ENCODE data around the gene RPL29. TPM values are rescaled to one million over a fixed set of nuclear protein-coding genes. Genes with fewer than 3 reads are reported as not detected.
A peak's percentile ranks its signal among the peaks of the same experiment; 100 is the strongest.

RPL29 gene
- total and polyA plus RNA-seq, 2 of the 13 experiments (the other 11 are each of a cell fraction or from before 2014, with no cell fraction given), result 1,348 to 2,263 TPM

DNA sequence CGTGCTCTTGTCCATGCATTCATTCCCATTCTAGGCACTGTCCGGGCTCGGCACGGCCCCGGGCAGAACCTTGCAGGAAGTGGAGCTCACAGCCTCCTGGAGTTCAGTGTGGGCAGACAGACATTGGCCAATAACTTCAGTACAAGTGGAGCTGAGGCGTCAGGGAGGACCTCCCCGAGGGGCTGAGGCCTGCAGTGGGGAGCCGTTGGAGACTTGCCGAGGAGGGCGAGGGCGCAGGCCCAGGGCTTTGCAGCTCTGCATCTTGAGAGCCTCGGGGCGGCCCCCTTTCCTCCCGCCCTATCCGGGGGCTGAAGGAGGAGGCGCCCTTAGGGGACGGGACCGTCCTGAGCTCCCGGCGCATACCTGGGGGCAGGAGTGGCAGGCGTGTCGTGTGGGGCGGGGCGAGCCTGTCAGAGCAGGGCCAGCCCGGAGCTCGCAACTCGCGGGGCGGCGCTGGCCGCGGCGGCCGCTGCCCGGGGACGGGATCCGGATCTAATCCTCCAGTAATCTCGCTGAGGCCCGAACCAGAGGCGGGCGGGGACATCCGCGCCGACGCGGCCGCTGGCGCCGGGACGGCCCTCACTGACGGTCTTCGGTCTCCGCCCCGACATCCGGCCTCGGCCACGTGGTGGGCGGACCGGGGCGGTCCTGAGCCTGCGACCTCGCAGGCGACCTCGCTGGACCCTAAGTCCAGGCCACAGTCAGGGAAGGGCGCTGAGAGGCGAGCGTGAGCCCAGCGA lies 12.7 kb downstream of the RPL29 start, which contains the start of gene ACY1 (continued):
- TF ChIP-seq, protein P1, sequence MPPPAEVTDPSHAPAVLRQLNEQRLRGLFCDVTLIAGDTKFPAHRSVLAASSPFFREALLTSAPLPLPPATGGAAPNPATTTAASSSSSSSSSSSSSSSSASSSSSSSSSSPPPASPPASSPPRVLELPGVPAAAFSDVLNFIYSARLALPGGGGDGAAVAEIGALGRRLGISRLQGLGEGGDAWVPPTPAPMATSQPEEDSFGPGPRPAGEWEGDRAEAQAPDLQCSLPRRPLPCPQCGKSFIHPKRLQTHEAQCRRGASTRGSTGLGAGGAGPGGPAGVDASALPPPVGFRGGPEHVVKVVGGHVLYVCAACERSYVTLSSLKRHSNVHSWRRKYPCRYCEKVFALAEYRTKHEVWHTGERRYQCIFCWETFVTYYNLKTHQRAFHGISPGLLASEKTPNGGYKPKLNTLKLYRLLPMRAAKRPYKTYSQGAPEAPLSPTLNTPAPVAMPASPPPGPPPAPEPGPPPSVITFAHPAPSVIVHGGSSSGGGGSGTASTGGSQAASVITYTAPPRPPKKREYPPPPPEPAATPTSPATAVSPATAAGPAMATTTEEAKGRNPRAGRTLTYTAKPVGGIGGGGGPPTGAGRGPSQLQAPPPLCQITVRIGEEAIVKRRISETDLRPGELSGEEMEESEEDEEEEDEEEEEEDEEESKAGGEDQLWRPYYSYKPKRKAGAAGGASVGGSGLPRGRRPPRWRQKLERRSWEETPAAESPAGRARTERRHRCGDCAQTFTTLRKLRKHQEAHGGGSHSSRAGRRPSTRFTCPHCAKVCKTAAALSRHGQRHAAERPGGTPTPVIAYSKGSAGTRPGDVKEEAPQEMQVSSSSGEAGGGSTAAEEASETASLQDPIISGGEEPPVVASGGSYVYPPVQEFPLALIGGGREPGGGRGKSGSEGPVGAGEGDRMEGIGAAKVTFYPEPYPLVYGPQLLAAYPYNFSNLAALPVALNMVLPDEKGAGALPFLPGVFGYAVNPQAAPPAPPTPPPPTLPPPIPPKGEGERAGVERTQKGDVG (CRISPR knock-in tag; IDR thresholded peaks at IDR 0.05; ENCODE audit: borderline replicate concordance), result peak; percentile 86; the same call in 1 of the 2 replicates
- TF ChIP-seq, protein P2, sequence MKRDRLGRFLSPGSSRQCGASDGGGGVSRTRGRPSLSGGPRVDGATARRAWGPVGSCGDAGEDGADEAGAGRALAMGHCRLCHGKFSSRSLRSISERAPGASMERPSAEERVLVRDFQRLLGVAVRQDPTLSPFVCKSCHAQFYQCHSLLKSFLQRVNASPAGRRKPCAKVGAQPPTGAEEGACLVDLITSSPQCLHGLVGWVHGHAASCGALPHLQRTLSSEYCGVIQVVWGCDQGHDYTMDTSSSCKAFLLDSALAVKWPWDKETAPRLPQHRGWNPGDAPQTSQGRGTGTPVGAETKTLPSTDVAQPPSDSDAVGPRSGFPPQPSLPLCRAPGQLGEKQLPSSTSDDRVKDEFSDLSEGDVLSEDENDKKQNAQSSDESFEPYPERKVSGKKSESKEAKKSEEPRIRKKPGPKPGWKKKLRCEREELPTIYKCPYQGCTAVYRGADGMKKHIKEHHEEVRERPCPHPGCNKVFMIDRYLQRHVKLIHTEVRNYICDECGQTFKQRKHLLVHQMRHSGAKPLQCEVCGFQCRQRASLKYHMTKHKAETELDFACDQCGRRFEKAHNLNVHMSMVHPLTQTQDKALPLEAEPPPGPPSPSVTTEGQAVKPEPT (CRISPR knock-in tag; IDR thresholded peaks at IDR 0.05; ENCODE audit: low read depth), result peak; percentile 66; the same call in 1 of the 2 replicates
- 0 out of 2 replicates have a peak, but pooled peaks have one; percentile 6 for TF ChIP-seq ZFP90 (CRISPR knock-in tag; IDR thresholded peaks at IDR 0.05; ENCODE audit: borderline replicate concordance)
- TF ChIP-seq RBFOX2 (IDR thresholded peaks at IDR 0.05; ENCODE audit: low read depth, low read length), result peak; percentile 98
- TF ChIP-seq, protein P3, sequence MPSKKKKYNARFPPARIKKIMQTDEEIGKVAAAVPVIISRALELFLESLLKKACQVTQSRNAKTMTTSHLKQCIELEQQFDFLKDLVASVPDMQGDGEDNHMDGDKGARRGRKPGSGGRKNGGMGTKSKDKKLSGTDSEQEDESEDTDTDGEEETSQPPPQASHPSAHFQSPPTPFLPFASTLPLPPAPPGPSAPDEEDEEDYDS (CRISPR knock-in tag; IDR thresholded peaks at IDR 0.05), result peak; percentile 94
- peak; percentile 55; the same call in 1 of the 2 replicates for TF ChIP-seq ZNF260 (CRISPR knock-in tag; IDR thresholded peaks at IDR 0.05; ENCODE audit: borderline replicate concordance, low read depth)
- TF ChIP-seq ZNF160 (CRISPR knock-in tag; IDR thresholded peaks at IDR 0.05), result peak; percentile 82
- TF ChIP-seq LBX2 (CRISPR knock-in tag; IDR thresholded peaks at IDR 0.05; ENCODE audit: borderline replicate concordance), result peak; percentile 22; the same call in 1 of the 2 replicates
- no peak for TF ChIP-seq ZNF367 (CRISPR knock-in tag; IDR thresholded peaks at IDR 0.05; ENCODE audit: borderline replicate concordance)
- peak; percentile 79; the same call in 1 of the 2 replicates for TF ChIP-seq ZNF709 (CRISPR knock-in tag; IDR thresholded peaks at IDR 0.05)
- TF ChIP-seq RCOR2 (CRISPR knock-in tag; IDR thresholded peaks at IDR 0.05), result 0 out of 2 replicates have a peak, but pooled peaks have one; percentile 52
- TF ChIP-seq ZNF616 (CRISPR knock-in tag; IDR thresholded peaks at IDR 0.05; ENCODE audit: low read depth), result peak; percentile 70; the same call in 1 of the 2 replicates
- TF ChIP-seq, protein P4, sequence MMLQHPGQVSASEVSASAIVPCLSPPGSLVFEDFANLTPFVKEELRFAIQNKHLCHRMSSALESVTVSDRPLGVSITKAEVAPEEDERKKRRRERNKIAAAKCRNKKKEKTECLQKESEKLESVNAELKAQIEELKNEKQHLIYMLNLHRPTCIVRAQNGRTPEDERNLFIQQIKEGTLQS (CRISPR knock-in tag; IDR thresholded peaks at IDR 0.05), result 0 out of 2 replicates have a peak, but pooled peaks have one; percentile 4
- TF ChIP-seq MED1 (CRISPR knock-in tag; IDR thresholded peaks at IDR 0.05), result peak; percentile 96
- TF ChIP-seq, protein P5, sequence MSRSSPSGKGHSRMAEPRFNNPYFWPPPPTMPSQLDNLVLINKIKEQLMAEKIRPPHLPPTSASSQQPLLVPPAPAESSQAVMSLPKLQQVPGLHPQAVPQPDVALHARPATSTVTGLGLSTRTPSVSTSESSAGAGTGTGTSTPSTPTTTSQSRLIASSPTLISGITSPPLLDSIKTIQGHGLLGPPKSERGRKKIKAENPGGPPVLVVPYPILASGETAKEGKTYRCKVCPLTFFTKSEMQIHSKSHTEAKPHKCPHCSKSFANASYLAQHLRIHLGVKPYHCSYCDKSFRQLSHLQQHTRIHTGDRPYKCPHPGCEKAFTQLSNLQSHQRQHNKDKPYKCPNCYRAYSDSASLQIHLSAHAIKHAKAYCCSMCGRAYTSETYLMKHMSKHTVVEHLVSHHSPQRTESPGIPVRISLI (CRISPR knock-in tag; IDR thresholded peaks at IDR 0.05; ENCODE audit: borderline replicate concordance), result peak; percentile 66; the same call in 1 of the 2 replicates
- no peak for TF ChIP-seq NFYB (CRISPR knock-in tag; IDR thresholded peaks at IDR 0.05)
- TF ChIP-seq ZMYM4 (CRISPR knock-in tag; IDR thresholded peaks at IDR 0.05), result peak; percentile 86
- TF ChIP-seq PHB2 (IDR thresholded peaks at IDR 0.05; ENCODE audit: partially characterized antibody), result no peak
- no peak for TF ChIP-seq ZNF775 (CRISPR knock-in tag; IDR thresholded peaks at IDR 0.05; ENCODE audit: borderline replicate concordance)
- TF ChIP-seq ZNF781 (CRISPR knock-in tag; IDR thresholded peaks at IDR 0.05; ENCODE audit: borderline replicate concordance, not compliant biosample characterization), result no peak

Data from HepG2 (cell line).